Neural cell (in vitro differentiated cells): ENCODE data around the gene ANKRD26.

Source experiments
- CTCF ChIP-seq: fragments of 450-650 bp; IDR thresholded peaks from 2 replicates; pipeline ENCODE4 v1.5.1; 2014; ENCODE audit warnings: antibody characterized with exemption, mild to moderate bottlenecking, moderate library complexity; ENCODE audit not compliant: poor library complexity, severe bottlenecking
- POLR2AphosphoS5 ChIP-seq: IDR thresholded peaks from 2 replicates; pipeline ENCODE4 v1.6.1; 2012
- RAD21 ChIP-seq: fragments of 450-650 bp; conservative IDR thresholded peaks from 2 replicates; pipeline ENCODE4 v1.6.1; 2014; ENCODE audit warnings: antibody characterized with exemption, mild to moderate bottlenecking, moderate library complexity
- REST ChIP-seq: IDR thresholded peaks from 2 replicates; pipeline ENCODE4 v1.6.1; 2012; ENCODE audit warnings: borderline replicate concordance

DNA sequence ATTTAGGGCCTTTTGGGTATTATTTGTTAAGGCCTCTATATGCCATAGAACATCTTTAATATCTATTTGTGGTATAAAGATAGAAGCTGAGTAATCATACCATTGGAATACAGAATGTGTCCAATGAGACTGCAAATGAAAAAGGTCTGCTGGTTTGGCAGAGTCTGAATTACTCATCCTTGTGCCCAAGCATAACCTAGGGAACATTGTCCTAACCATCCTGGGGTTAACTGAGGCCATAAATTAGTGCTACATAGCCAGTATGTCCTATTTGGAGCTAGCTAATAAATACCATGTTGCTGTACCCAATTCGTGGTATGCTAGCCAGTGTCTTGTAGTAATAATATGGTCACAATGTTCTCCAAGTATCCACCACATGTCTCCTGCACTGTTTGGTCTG lies 117.1 kb downstream of the ANKRD26 start:
- TF ChIP-seq CTCF (no peak), REST (no peak), RAD21 (no peak), POLR2AphosphoS5 (no peak)
